Vagina (tissue), 2 donors: Measurements from ENCODE around the gene ACY1. TPM values are rescaled to one million over a fixed set of nuclear protein-coding genes. Genes with fewer than 3 reads are reported as not detected.

Source experiments
- DNase-seq, 2 donors: peaks; one replicate each; pipeline ENCODE4 v3.0.0-alpha.2; 2017; ENCODE audit errors: extremely low spot score in 2 of 2
- H3K27ac ChIP-seq: fragments of 200-600 bp; sonication (generic); one replicate; pipeline ENCODE4 v1.5.1; 2019
- H3K27me3 ChIP-seq: fragments of 200-600 bp; sonication (generic); one replicate; pipeline ENCODE4 v1.5.1; 2019
- H3K36me3 ChIP-seq, 2 donors: fragments of 200-600 bp; sonication (generic); one replicate each; pipeline ENCODE4 v1.5.1; 2017 to 2019
- H3K4me1 ChIP-seq: fragments of 200-600 bp; sonication (generic); one replicate; pipeline ENCODE4 v1.5.1; 2019
- H3K4me3 ChIP-seq, 2 donors: fragments of 200-600 bp; sonication (generic); 1 replicate in 1 of 2; 2 replicates in 1 of 2; pipeline ENCODE4 v1.5.1; 2016 to 2019
- H3K9me3 ChIP-seq: fragments of 200-600 bp; sonication (generic); one replicate; pipeline ENCODE4 v1.5.1; 2019
- POLR2A ChIP-seq, 2 donors: fragments of 450-650 bp; IDR thresholded peaks; one replicate each; pipeline ENCODE4 v1.6.1; 2017; ENCODE audit warnings: antibody characterized with exemption in 2 of 2, mild to moderate bottlenecking in 2 of 2, moderate library complexity in 2 of 2
- POLR2AphosphoS5 ChIP-seq, 2 donors: sonication (generic); formaldehyde crosslinking; IDR thresholded peaks; one replicate each; pipeline ENCODE4 v1.9.0; 2017; ENCODE audit warnings: antibody characterized with exemption in 2 of 2, mild to moderate bottlenecking in 2 of 2, low read depth in 1 of 2; ENCODE audit not compliant: insufficient read depth in 1 of 2
- intact Hi-C: fragments of 100-400 bp; cut with DNase I; formaldehyde crosslinking; loops from one replicate; pipeline ENCODE4 v1.15.1; 2023
- total RNA-seq: library from RNA; depleted of rRNA; stranded (reverse); fragments of >200 nt; gene quantifications from one replicate; pipeline ENCODE4 v1.2.3, GENCODE V29; 2016
- TF ChIP-seq, protein P1 (sequence below), 3 experiments: fragments of 450-650 bp in 2 of 3; fragments of 200-600 bp in 1 of 3; sonication (generic) in 1 of 3; IDR thresholded peaks; one replicate each; pipeline ENCODE4 v1.5.1; 2017 to 2019; ENCODE audit warnings: antibody characterized with exemption in 3 of 3, mild to moderate bottlenecking in 2 of 3, moderate library complexity in 2 of 3

ACY1 gene
- total RNA-seq, 1 donor from 2014 or later, result 29.7 TPM

- intact Hi-C loops, result no loop called here
Observed at GRCh38 chr3:51968170-51968775, 15.1 kb upstream of the ACY1 start.

GRCh38 chr3:51968883-51969678 is 14.3 kb upstream of the ACY1 start:
- Histone ChIP-seq H3K27ac (no peak overlapping the region), H3K4me1 (peaks cover 44% of the 10 kb centered on the region), H3K36me3 (no peaks in the 10 kb centered on the region), H3K9me3 (no peaks in the 10 kb centered on the region), H3K4me3 (no peak overlapping the region), H3K27me3 (no peaks in the 10 kb centered on the region)
- TF ChIP-seq, protein P1, sequence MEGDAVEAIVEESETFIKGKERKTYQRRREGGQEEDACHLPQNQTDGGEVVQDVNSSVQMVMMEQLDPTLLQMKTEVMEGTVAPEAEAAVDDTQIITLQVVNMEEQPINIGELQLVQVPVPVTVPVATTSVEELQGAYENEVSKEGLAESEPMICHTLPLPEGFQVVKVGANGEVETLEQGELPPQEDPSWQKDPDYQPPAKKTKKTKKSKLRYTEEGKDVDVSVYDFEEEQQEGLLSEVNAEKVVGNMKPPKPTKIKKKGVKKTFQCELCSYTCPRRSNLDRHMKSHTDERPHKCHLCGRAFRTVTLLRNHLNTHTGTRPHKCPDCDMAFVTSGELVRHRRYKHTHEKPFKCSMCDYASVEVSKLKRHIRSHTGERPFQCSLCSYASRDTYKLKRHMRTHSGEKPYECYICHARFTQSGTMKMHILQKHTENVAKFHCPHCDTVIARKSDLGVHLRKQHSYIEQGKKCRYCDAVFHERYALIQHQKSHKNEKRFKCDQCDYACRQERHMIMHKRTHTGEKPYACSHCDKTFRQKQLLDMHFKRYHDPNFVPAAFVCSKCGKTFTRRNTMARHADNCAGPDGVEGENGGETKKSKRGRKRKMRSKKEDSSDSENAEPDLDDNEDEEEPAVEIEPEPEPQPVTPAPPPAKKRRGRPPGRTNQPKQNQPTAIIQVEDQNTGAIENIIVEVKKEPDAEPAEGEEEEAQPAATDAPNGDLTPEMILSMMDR (IDR thresholded peaks at IDR 0.05), result no peak
- TF ChIP-seq POLR2AphosphoS5 (IDR thresholded peaks at IDR 0.05; ENCODE audit: insufficient read depth in 1 of 2, low read depth in 1 of 2), result no peak
- no peak for TF ChIP-seq POLR2A (IDR thresholded peaks at IDR 0.05)
- intact Hi-C loops, result no loop called here
- no peak for DNase-seq

More at GRCh38 chr3:51968170-51968775, 15.1 kb upstream of the ACY1 start:
- Histone ChIP-seq H3K27me3 (no peaks in the 10 kb centered on the region), H3K4me3 (peak overlapping the region; percentile 73 to 98), H3K4me1 (peaks cover 39% of the 10 kb centered on the region), H3K9me3 (no peaks in the 10 kb centered on the region), H3K36me3 (no peaks in the 10 kb centered on the region), H3K27ac (peak overlapping the region; percentile 80)
- TF ChIP-seq POLR2AphosphoS5 (IDR thresholded peaks at IDR 0.05; ENCODE audit: insufficient read depth in 1 of 2, low read depth in 1 of 2) (no peak), POLR2A (IDR thresholded peaks at IDR 0.05) (no peak)
- TF ChIP-seq, protein P1 (IDR thresholded peaks at IDR 0.05), result no peak
- DNase-seq, result no peak

GRCh38 chr3:51969841-51970240 is 13.5 kb upstream of the ACY1 start:
- Histone ChIP-seq H3K36me3 (no peaks in the 10 kb centered on the region), H3K4me3 (no peak overlapping the region), H3K9me3 (no peaks in the 10 kb centered on the region), H3K4me1 (peaks cover 52% of the 10 kb centered on the region), H3K27ac (no peak overlapping the region), H3K27me3 (no peaks in the 10 kb centered on the region)
- intact Hi-C loops, result no loop called here
- TF ChIP-seq POLR2AphosphoS5 (IDR thresholded peaks at IDR 0.05; ENCODE audit: insufficient read depth in 1 of 2, low read depth in 1 of 2) (no peak), POLR2A (IDR thresholded peaks at IDR 0.05) (no peak)
- TF ChIP-seq, protein P1 (IDR thresholded peaks at IDR 0.05), result no peak
- DNase-seq, result no peak

DNA sequence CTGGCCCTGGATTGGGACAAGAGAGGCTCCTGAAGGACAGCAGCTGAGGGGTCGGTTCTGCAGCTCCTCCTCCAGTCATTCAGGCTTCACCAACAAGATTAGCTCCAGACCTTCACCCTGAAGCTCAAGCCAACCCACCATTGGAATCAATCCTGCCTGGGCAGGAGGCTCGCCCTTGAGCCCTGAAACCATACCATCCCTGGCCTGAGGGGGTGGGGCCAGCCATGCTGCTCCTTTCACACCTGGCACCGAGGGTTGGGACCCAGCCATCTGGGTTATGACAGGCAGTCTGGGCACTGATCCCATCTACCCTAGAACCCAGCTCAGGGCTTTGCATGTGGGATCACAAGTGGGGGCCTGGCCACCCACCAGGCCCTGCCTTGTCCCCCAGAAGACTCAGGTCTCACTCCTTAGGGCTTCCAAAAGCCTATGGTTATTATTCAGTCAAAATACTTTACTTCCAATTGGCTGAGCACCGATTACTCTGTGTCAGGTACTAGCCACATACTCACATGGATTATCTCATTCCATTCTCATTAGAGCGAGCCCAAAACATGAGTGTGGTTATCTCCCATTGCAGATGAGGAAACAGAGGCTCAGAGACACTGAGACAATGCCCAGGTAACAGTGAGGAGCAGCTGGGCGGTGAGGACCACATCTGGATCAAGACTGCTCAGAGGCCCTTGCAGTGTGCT is 12.6 kb upstream of the ACY1 start:
- Histone ChIP-seq H3K9me3 (no peaks in the 10 kb centered on the region), H3K4me3 (no peak overlapping the region), H3K4me1 (peaks cover 54% of the 10 kb centered on the region), H3K36me3 (no peaks in the 10 kb centered on the region), H3K27ac (no peak overlapping the region), H3K27me3 (no peaks in the 10 kb centered on the region)
- TF ChIP-seq, protein P1 (IDR thresholded peaks at IDR 0.05), result no peak
- TF ChIP-seq POLR2AphosphoS5 (IDR thresholded peaks at IDR 0.05; ENCODE audit: insufficient read depth in 1 of 2, low read depth in 1 of 2) (no peak), POLR2A (IDR thresholded peaks at IDR 0.05) (no peak)
- no peak for DNase-seq
- intact Hi-C loops, result no loop called here
